Renal pelvis (tissue), 4 donors: ENCODE results near the gene CEMIP2. TPM values are rescaled to one million over a fixed set of nuclear protein-coding genes. Genes with fewer than 3 reads are reported as not detected.
A peak's percentile ranks its signal among the peaks of the same experiment; 100 is the strongest.

Experiments used
- DNase-seq: peaks from one replicate; pipeline ENCODE4 v3.0.0-alpha.2; 2013
- polyA plus RNA-seq, 3 donors: library from polyadenylated mRNA; unstranded; fragments of 120-200 nt; gene quantifications; one replicate each; pipeline ENCODE4 v1.2.1, GENCODE V29; 2013; ENCODE audit not compliant: insufficient read length in 3 of 3

CEMIP2 gene
- polyA plus RNA-seq, 3 donors: 23.7 to 29.7 (median 27.6) TPM

DNA sequence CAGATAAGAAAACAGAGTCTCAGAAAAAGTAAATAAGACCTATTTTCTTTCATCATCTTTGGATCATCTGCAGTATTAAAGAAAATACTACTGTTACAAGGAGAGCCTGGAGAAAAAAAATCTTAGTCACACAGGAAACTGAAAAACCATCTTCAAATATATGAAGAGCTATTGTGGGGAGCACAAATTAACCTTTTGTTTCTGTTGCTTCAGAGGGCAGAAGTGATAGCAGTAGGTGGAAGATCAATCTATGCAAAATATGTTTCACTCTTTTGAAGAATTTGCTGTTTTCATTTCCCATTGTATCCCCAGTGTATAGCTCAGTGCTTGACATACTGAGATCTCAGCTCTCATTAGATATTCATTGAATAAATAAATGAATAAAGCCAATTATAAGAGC lies 13.1 kb upstream of the CEMIP2 start:
- DNase-seq: no peak

DNA sequence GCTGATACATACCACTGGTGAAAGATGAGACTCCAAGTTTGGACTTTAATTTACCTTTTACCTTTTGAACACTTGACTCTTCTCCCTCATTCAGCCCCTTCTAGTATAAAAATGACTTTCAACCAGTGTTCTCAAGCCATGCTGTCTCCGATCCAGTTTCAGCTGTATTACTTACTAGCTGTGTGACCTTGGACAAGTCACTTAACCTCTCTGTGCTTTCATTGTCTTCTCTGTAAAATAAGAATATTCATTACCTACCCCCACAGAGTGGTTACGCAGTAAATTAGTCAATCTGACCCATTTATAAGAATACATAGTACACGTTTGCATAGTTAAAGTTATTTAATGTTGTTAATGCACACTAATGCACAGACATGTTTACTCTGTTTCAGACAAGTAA lies 12.6 kb upstream of the CEMIP2 start:
- no peak for DNase-seq

DNA sequence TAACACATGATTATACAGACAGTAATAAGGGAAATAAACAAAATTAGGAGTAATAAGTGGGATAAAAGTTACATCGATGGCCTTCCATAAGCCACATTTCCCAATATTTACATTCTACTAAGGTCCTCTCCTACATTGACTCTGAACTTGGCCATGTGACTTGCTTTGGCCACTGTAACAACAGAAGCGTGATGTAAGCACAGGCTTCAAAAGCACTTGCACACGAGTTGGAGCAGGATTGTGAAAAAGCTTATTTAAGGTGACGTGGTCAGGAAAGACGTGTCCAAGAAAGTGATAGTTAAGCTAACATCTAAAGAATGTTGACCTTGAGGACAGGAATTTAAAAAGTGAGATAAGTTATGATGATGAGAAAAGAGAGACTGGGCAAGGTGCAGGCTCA lies 9.8 kb upstream of the CEMIP2 start:
- no peak for DNase-seq

DNA sequence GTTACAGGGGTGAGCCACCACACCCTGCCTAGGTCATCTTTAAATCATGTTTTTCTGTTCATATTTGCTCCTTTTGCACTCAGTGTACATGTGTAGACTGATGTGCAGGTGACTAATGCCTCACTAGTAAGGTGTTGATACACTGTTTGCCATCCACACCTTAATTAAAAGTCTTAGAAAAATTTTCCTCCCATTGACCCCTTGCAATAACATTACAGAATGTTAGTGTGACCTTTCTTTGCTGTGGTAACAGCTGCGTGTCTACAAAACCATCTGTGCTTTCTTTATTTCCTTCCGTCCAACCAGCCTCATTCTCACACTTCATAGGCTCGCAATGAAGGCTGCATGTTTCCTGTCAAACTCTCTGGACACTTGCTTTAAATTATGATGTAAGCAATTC lies 6.6 kb upstream of the CEMIP2 start:
- DNase-seq: no peak

DNA sequence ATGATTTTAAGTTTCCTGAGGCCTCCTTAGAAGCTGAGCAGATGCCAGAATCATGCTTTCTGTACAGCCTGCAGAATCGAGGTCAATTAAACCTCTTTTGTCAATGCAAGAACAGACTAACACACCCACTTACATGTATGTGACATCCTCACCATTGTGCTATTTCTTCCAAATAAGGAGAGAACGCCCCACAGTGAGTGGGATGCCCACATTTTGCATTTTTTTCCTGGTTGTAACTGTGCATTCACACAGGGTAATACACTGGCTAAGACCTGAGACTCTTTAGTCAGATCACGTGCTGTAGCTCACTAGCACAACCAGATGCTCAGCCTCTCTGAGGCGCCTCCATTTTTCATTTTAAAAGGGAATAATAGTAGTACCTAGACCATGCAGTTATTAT lies 4.4 kb upstream of the CEMIP2 start:
- DNase-seq: no peak

DNA sequence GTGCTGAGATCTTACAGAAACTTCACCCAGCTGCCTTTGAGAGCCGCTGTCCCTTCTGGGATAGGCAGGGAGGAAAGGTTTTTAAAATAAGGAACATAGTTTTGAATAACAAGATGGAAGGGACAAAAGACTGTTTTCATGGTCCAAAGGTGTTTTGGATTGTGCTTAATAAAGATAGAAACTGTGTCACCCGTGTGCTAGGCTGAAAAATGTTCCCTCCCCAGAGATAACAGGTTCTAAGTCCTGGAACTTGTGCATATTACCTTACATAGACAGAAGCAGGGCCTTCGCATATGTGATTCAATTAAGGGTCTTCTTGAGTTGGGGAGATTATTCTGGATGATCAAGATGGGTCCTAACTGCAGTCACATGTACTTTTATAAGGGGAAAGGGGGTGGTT lies 1.9 kb upstream of the CEMIP2 start:
- DNase-seq: no peak

DNA sequence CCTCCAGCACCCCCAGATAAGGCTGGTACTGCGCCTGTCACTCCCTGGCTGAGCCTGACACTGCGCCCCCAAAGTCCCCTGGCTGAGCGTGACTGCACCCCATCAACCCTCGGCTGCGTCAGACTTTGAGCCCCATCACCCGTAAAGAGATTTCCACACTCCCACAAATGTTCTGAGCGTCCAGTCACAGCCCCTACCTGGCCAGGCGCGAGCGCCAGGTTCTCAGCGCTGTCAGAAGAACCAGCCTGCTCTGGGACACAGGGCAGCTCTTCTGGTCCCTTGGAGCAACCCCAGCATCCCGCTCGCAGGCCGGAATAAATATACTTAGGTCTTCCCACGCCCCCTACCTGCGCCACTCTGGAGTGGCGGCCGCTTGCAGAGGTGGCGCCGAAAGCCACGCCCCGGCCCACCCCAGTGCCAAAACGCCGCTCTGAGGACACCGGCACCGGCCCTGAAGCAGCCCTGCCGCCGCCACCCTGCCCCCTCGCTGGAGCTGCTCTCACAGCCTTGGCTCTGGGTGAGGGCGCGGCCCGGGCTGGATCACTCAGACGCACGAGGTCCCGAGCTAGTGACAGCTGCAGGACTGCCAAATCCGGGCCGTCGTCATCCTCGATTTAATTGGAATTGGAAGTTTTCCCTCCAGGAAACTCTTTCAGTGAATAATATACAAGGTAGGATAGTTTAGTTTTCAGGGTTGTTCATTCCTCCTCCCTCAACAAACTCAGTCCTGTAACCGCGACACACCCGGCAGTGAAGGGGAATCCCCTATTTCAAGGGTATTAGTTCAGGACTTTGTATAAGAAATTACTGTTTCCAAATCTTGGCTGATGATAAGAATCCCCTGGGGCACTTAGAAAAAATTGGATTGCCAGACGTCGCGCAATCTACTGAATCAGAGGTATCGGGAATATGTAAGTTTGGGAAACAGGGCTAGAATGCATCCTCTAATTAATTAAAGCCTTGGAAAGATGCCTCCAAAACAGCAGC lies 1.2 kb upstream of the CEMIP2 start:
- peak; percentile 54 for DNase-seq

DNA sequence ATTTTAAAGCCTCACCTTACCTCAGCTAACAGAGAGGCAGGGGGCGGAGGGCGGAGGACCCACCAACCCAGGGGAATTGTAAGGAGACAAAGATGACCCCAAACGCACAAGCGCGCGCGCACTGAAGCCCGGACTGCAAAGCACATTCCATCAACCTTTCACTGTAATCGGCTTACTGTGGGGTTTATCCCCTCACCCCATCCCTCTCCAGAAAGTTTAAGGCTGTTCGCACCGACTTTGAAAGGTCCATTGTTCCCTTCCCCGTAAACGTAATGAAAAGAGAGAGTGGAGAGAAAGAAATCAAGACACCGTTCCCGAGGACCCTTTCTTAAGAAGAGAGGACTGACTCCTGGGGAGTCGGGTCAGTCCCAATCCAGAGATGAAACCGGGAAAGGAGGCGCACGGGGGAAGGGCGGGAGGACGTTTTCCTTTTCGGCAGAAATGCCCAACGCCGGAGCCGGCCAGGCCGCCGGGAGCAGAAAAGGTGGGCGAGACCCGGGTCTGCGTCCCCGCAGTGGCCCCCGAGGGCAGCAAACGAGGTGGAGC lies 464 bp downstream of the CEMIP2 start:
- DNase-seq: no peak

DNA sequence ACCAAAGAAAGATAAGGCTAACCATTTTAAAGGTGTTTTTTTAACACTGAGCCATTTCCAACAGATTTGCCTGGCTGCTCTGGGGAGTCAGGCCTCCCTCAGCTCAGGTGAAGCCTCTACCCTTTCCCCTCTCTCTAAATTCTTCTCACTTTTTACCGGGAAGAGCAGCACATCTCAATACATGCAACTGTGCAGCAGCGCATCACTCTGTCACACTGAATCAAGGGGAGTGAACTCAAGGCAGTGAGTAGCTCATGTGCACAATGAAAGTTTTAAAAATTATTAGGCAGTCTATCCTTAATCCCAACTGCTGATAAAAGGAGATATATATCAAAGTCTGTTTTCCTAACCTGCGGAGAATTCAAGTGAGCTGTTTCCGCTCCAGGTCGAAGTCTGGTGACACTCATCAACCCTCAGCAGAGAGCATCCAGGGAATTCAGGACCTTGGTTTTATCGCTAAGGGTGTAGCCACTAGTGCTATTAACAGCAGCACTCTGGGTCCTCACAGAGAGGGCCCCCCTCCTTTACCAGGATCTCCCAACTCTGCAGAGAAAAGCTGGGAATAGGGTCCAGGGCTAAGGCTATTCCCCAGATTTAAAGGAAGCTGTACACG lies 1.0 kb downstream of the CEMIP2 start:
- no peak for DNase-seq

DNA sequence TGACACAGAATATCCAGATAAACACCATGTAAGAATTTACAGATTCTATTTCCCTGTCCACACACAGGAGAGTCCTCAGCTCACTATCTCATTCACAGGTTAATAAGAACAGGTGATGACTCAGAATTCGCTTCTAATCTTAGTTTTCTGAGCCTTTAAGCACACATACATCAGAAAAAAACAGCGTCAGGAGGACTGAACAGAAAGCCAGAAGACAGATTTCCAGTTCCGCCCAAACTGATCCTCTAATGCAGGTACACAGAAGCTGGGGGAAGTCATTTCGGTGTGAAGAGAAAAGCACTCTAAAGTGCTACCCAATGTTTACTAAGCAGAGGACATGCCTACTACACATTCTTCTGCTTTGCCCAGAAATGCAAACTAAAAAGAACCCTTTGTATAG lies 1.6 kb downstream of the CEMIP2 start:
- no peak for DNase-seq

DNA sequence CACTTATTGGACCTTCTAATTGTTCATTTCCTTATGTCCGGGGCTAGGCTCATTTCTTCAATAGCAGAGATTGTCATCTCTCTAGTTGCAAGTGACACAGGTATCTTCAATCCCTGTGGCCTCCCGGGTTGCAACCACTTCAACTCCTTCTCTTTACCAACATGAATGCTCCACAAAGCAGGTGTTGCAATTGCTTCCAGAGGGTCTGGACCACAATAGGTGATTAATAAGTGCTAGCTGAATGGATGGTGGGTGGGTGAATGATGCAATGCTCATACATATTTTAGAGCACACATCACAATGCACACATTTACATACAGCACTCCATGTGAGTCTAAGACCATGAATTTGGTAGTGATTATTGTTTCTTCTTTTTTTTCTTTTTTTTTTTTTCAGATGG lies 2.6 kb downstream of the CEMIP2 start:
- no peak for DNase-seq

DNA sequence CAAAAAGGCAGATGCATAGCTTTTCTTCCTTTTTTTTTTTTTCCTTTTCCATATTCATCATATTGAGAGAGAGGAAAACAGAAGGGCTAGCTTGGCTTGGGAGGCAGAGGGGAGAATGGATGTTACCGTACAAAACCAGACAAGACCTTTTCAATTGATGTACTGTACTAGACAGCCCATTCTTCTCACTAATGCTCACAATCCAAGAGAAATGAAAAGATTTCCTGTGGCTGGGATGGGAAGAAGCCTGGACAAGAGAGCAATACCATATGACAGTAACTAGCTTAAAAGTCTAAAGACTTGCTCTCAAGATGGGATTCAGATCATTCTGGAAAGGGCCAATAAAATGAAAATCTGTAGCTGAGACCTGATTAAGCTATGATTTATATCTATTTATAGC lies 3.4 kb downstream of the CEMIP2 start:
- DNase-seq: no peak

DNA sequence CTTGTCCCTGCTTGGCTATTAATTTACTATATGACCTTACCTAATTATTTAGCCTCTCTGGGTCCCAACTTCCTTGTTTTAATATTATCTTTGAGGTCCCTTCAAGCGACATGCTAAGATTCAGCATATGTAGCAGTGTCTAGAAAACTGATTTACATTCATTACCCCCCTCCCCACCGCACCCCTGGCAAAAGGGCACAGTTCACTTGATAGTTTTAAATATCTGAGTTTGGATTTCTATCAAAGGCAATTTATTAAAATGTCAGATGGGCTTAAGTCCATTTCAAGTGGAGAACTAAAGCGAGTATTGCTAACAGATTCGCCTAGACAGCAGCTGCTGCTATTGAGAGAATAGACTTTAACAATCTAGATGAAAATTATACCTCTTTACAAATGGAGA lies 3.9 kb downstream of the CEMIP2 start:
- no peak for DNase-seq

DNA sequence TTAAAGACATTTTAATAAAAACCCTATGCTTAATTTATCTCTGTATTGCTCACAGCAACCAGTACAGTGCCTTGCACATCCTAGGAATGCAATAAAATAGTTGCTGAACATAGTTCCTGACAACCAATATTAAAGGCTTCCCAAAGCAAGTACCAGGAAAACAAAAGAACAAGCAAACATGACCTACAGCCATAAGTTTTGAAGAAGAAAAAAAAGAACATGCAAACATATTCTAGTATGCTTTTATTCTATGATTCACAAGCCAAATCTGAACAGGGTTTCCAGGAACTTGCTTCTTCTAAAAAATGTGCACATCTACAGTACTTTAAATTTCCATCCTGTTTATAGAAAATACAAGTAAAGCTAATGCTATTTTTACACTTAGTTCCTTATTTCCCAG lies 4.5 kb downstream of the CEMIP2 start:
- no peak for DNase-seq

DNA sequence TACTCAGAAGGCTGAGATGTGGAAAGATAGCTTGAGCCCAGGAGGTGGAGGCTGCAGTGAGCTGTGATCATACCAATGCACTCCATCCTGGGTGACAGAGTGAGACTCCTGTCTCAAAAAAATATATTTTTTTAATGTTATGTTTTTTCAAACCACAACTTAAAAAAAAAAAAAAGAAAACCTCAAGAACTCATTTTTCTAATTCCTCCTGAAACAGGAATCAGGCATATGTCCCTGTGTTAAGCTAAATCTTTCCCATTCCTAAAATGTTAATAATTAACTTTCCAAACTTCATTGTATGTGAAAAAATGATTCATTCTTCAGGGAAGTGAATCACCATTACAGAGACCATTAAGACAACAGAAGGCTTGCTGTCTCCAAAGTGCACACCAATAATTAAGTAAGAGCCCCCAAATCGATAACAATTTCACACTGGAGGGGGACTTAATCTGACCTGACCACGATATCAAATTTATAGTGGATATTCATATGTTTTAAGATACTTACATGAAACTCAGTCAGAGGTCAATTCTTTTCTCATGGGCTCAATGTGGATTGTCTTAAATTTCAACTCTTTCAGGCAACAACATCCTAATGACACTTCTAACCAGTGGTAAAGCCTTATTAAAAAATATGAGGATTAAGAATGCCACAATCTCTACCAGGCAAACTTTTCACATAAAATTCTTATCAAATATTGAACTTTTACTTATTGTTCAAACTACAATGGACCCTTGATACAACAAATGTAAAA lies 5.2 kb downstream of the CEMIP2 start:
- no peak for DNase-seq

DNA sequence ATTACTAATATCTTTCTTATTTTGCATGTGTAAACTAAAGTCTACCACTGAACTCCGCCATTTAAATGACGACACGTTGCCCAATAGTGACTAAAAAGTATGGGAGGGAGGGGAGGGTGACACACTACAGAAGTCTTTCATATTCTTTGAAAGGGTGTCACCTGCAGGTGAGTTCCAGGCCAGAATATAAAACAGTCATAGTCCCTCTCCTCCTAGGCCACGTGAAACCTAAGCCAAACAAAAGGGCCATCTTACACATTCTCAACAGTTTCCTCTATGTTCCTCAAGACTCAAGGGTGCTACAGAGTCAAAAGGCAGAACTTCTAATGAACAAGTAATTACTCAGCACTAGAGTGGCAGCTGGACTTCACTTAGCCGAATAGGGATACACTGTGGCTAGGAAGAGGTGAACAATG lies 6.4 kb downstream of the CEMIP2 start:
- DNase-seq: no peak

DNA sequence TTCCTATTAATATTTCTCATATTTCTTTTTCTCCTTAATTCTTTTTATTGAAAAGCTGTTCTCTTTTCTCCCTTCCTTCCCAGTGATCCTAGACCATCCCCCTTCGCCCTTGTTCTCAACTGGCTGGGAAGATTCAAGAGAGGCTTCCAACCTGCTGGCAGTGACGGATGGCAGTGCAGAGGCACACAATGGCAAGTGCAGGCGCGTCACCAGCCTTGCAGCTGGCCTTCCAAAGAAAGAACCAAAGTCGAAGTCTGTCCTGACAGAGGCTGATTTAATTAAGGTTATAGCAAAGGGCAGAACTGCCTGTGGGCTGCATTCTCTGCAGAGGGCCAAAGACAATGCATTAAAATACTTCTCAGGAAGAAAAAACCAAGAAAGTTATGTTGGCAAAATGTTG lies 7.4 kb downstream of the CEMIP2 start:
- DNase-seq: no peak

DNA sequence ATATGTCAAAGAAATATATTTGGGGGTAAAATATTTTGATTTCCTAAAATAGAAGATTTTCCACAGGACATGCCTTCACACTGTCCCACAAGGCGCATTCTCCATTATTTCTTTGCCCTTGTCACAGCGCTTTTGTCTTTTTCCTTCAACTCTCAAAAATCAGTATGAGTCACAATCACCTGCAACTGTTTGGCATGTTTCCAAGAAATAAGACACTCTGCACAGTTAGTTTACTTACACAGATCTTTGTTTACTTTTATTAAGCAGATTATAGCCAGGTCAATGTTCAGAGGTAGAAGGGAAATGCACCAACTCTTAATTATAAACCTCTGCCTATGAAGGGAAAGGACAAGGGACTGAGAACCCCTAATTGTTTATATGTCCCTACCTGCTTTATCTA lies 9.5 kb downstream of the CEMIP2 start:
- DNase-seq: no peak

DNA sequence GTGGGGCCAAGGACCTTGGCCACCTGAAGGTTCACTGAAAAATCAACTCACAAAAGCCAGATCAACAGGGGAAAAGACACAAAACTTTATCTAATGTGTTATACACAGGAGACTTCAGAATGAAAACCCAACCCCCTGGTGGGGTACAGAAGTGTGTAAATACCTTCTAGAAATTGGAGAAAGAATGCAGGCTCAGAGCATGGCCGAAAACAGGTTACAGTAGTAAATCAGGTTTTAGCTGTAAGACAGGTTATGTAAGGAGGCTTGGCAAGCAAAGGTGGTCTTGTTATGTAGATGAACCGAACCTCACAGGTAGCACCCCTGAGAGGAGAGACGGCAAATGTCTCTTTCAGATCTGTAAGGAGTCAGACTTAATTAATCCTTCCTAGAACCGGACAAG lies 10.0 kb downstream of the CEMIP2 start:
- DNase-seq: no peak

DNA sequence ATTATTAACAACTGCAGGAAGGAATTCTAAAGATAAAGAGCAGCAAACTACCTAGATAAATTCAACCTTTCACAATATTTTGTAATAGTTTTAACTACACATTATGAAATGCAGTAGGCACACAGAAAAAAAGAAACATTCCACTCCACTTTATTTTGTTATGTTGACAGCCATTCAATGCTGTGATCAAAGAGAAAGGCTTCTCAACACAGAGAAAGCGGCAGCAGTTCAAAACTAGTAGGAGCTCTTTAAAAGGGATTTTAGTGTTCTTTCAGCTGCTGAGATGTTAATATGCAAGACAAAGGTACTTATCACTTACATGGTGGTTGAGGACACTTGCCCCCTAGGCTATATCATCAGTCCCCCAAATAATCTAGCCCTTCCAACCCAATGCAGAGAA lies 11.6 kb downstream of the CEMIP2 start:
- DNase-seq: no peak

DNA sequence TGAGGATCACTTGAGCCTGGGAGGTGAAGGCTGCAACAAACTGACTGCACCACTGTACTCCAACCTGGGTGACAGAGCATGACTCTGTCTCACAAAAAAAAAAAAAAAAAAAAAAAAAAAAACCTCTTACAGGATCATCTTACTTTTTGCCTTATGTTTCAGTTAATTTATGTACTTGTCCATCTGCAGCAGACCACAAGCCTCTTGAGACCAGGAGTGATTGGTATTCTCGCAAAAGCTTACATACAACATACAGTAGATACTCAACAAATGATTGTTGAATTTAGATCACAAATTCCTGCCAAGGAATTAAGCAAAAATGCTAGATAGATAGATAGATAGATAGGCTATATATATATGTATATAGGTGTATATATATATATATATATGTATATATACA lies 12.4 kb downstream of the CEMIP2 start:
- no peak for DNase-seq

DNA sequence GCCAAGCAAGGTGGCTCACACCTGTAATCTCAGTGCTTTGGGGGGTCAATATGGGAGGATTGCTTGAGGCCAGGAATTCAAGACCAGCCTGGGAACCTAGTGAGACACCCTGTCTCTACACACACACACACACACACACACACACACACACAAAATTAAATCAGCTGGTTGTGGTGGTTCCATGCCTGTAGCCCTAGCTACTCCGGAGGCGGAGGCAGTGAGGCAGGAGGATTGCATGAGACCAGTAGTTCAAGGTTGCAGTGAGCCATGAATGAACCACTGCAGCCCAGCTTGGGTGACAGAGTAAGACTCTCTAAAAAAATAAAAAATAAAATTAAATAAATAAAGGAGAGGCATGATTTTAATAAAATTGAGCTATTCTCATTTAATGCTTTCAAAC lies 13.1 kb downstream of the CEMIP2 start:
- DNase-seq: no peak

DNA sequence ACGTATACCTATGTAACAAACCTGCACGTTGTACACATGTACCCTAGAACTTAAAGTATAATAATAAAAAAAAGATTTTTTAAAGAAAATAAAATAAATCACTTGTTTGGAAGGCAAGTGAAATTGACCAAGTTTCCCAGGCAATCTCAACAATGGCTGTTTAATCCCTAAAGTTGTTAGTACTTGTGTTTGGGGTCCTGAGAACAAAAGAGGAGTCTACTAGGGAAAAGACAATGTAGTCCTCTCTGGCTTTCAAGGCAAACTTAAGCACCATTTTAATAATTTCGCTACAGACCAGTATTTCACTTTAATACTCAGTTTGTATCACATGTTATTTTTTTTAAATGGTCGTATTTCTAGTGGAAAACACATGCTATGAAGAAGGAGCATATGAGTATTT lies 14.2 kb downstream of the CEMIP2 start:
- no peak for DNase-seq
